Measurements from ENCODE around the gene TNRC6A. TPM values are rescaled to one million over a fixed set of nuclear protein-coding genes. Genes with fewer than 3 reads are reported as not detected.

Gene TNRC6A
- total RNA-seq, 1 donor from 2014 or later: 55.7 TPM

DNA sequence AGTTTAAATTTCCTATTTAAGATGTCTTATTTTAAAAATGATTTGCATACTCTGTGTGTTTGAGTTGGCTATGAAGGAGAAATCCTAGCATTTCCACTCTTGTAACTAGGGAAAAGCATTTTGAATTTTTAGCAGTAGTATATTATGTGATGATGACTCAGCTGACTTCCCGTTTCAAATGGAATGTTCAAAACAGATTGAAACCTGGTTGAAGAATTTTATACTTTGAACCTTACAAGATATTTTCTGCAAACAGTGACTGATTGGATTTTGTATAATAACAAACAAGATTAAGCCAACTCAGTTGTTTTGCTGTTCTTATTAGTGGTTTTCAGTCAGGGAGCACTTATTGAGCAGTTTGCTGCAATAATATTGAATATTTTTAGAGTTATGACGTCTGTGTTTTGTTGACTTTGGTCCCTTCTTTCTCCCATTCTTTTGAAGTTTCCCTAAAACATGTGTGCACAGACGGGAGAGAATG is 8.0 kb downstream of the TNRC6A start:
- Mint-ChIP-seq H3K27ac (no peak overlapping the region), H3K4me3 (no peak overlapping the region), H3K4me1 (peaks cover 18% of the 10 kb centered on the region), H3K9me3 (no peaks in the 10 kb centered on the region), H3K36me3 (peaks cover 30% of the 10 kb centered on the region), H3K27me3 (ENCODE audit: insufficient read depth, low read depth) (no peaks in the 10 kb centered on the region)
- H2AFZ ChIP-seq (replicated peaks): no peak overlapping the region
- no peak overlapping the region for H3K9ac ChIP-seq
- peaks cover 100% of the 10 kb centered on the region for H3K79me2 ChIP-seq (ENCODE audit: low read depth)
- no peak overlapping the region for H3K27ac ChIP-seq
- H3K4me1 ChIP-seq: no peaks in the 10 kb centered on the region
- no peak for DNase-seq (ENCODE audit: low spot score)
- no peak overlapping the region for H3K4me2 ChIP-seq
- no peaks in the 10 kb centered on the region for H3F3A ChIP-seq (ENCODE audit: low read depth)
- H3K36me3 ChIP-seq: no peaks in the 10 kb centered on the region
- H3K27me3 ChIP-seq: no peaks in the 10 kb centered on the region
- TF ChIP-seq EZH2 (IDR thresholded peaks at IDR 0.05) (no peak), EZH2phosphoT487 (IDR thresholded peaks at IDR 0.05) (no peak)
- TF ChIP-seq, protein P1, sequence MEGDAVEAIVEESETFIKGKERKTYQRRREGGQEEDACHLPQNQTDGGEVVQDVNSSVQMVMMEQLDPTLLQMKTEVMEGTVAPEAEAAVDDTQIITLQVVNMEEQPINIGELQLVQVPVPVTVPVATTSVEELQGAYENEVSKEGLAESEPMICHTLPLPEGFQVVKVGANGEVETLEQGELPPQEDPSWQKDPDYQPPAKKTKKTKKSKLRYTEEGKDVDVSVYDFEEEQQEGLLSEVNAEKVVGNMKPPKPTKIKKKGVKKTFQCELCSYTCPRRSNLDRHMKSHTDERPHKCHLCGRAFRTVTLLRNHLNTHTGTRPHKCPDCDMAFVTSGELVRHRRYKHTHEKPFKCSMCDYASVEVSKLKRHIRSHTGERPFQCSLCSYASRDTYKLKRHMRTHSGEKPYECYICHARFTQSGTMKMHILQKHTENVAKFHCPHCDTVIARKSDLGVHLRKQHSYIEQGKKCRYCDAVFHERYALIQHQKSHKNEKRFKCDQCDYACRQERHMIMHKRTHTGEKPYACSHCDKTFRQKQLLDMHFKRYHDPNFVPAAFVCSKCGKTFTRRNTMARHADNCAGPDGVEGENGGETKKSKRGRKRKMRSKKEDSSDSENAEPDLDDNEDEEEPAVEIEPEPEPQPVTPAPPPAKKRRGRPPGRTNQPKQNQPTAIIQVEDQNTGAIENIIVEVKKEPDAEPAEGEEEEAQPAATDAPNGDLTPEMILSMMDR (IDR thresholded peaks at IDR 0.05): no peak
- H4K20me1 ChIP-seq (ENCODE audit: low read depth): peaks cover 100% of the 10 kb centered on the region
- H3K9me3 ChIP-seq (ENCODE audit: low read depth): no peaks in the 10 kb centered on the region
- no peak overlapping the region for H3K4me3 ChIP-seq

DNA sequence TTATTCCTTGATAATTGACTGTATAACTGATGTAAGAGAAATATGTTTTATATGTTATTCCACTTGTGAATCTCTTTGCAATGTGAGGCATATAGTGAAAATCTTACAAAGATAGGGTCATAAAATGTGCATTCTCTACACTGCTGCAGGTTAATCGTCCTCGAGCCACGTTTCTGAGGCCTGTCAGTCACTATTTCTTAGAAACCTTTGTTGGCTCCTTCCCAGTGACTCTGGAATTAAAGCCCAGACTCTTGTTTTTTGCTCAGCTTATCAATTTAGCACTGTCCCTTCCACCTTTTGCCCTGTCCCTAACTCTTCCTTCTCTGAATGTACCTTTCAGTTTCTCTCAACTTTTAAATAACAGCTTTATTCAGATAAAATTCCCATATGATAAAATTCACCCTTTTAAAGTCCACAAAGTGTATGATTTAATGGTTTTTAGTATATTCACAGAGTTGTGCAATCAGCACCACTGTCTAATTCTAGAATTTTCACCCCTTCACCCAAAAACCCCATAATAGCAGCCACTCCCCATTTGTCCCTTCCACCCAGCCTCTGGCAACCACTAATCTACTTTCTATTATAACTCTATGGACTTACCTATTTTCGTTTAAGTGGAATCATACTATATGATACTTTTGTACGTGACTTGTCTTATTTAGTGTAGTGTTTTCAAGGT is 8.6 kb downstream of the TNRC6A start:
- no peaks in the 10 kb centered on the region for H3K36me3 ChIP-seq
- no peak overlapping the region for H2AFZ ChIP-seq (replicated peaks)
- TF ChIP-seq EZH2phosphoT487 (IDR thresholded peaks at IDR 0.05) (no peak), EZH2 (IDR thresholded peaks at IDR 0.05) (no peak)
- TF ChIP-seq, protein P1 (IDR thresholded peaks at IDR 0.05): no peak
- Mint-ChIP-seq H3K27me3 (ENCODE audit: insufficient read depth, low read depth) (no peaks in the 10 kb centered on the region), H3K9me3 (no peaks in the 10 kb centered on the region), H3K36me3 (peaks cover 27% of the 10 kb centered on the region), H3K4me3 (no peak overlapping the region), H3K4me1 (peaks cover 18% of the 10 kb centered on the region), H3K27ac (no peak overlapping the region)
- no peak overlapping the region for H3K4me3 ChIP-seq
- H3K27ac ChIP-seq: no peak overlapping the region
- H3K79me2 ChIP-seq (ENCODE audit: low read depth): peaks cover 100% of the 10 kb centered on the region
- DNase-seq (ENCODE audit: low spot score): no peak
- no peaks in the 10 kb centered on the region for H3K27me3 ChIP-seq
- H3K9me3 ChIP-seq (ENCODE audit: low read depth): no peaks in the 10 kb centered on the region
- peaks cover 3% of the 10 kb centered on the region for H3K4me1 ChIP-seq
- H4K20me1 ChIP-seq (ENCODE audit: low read depth): peaks cover 100% of the 10 kb centered on the region
- no peak overlapping the region for H3K9ac ChIP-seq
- H3K4me2 ChIP-seq: no peak overlapping the region
- no peaks in the 10 kb centered on the region for H3F3A ChIP-seq (ENCODE audit: low read depth)

DNA sequence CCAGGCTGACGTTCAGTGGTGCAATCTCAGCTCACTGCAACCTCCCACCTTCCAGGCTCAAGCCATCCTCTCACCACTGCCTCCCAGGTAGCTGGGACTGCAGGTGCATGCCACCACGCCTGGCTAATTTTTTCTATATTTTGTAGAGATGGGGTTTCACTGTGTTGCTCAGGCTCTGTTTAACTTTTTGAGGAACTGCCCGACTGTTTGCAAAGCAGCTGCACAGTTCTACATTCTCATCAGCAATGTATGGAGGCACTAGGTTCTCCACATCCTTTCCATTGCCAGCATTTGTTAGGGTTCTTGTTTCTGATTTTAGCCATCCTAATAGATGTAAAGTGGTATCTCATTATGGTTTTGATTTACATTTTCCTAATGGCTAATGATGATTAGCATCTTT is 9.4 kb downstream of the TNRC6A start:
- no peaks in the 10 kb centered on the region for H3K9me3 ChIP-seq (ENCODE audit: low read depth)
- H4K20me1 ChIP-seq (ENCODE audit: low read depth): peaks cover 100% of the 10 kb centered on the region
- Mint-ChIP-seq H3K27ac (no peak overlapping the region), H3K4me1 (peaks cover 18% of the 10 kb centered on the region), H3K27me3 (ENCODE audit: insufficient read depth, low read depth) (no peaks in the 10 kb centered on the region), H3K9me3 (no peaks in the 10 kb centered on the region), H3K36me3 (peaks cover 21% of the 10 kb centered on the region), H3K4me3 (no peak overlapping the region)
- TF ChIP-seq EZH2phosphoT487 (IDR thresholded peaks at IDR 0.05) (no peak), EZH2 (IDR thresholded peaks at IDR 0.05) (no peak)
- TF ChIP-seq, protein P1 (IDR thresholded peaks at IDR 0.05): no peak
- no peaks in the 10 kb centered on the region for H3F3A ChIP-seq (ENCODE audit: low read depth)
- H3K27me3 ChIP-seq: no peaks in the 10 kb centered on the region
- H3K4me2 ChIP-seq: no peak overlapping the region
- H3K4me3 ChIP-seq: no peak overlapping the region
- H3K36me3 ChIP-seq: no peaks in the 10 kb centered on the region
- DNase-seq (ENCODE audit: low spot score): no peak
- H2AFZ ChIP-seq (replicated peaks): no peak overlapping the region
- H3K27ac ChIP-seq: no peak overlapping the region
- H3K4me1 ChIP-seq: peaks cover 6% of the 10 kb centered on the region
- no peak overlapping the region for H3K9ac ChIP-seq
- peaks cover 100% of the 10 kb centered on the region for H3K79me2 ChIP-seq (ENCODE audit: low read depth)
